Measurements from ENCODE around the gene PROCR. TPM values are rescaled to one million over a fixed set of nuclear protein-coding genes. Genes with fewer than 3 reads are reported as not detected.
"Not testable (repeated sequence)": the region's sequence is repeated elsewhere in the genome, so short reads cannot be mapped to it uniquely, and the experiment has no call there.

PROCR gene
- total RNA-seq, 1 donor from 2014 or later = 241 TPM

- TF ChIP-seq CTCF (IDR thresholded peaks at IDR 0.05) = no peak
- no peak for DNase-seq (ENCODE audit: low spot score in 2 of 2)
- intact Hi-C loops (cut with DNase I) = loop anchor here (1.0 to 5.0 kb wide), 2 partner anchors 64 to 303 kb away; no protein-coding TSS in a partner anchor
These were observed 27.2 kb upstream of the PROCR start for GRCh38 chr20:35144694-35145093.

GRCh38 chr20:35145141-35145564, 26.7 kb upstream of the PROCR start:
- no peak for DNase-seq (ENCODE audit: low spot score in 2 of 2)
- Histone ChIP-seq H3K27me3 (no peaks in the 10 kb centered on the region), H3K36me3 (peaks cover 21 to 37% of the 10 kb centered on the region in 2 donors), H3K4me1 (peaks cover 0 to 12% of the 10 kb centered on the region in 2 donors), H3K27ac (peak overlapping the region in 1 of 2 donors; percentile 36), H3K9me3 (no peaks in the 10 kb centered on the region), H3K4me3 (no peak overlapping the region)
- intact Hi-C loops (cut with DNase I) = loop anchor here (1.0 to 5.0 kb wide), 2 partner anchors 63 to 302 kb away; no protein-coding TSS in a partner anchor
- peak; percentile 16 to 68 (median 40) for TF ChIP-seq CTCF (IDR thresholded peaks at IDR 0.05)

More at GRCh38 chr20:35144694-35145093, 27.2 kb upstream of the PROCR start:
- Histone ChIP-seq H3K9me3 (no peaks in the 10 kb centered on the region), H3K4me1 (peaks cover 0 to 12% of the 10 kb centered on the region in 2 donors), H3K27ac (no peak overlapping the region), H3K4me3 (no peak overlapping the region), H3K36me3 (peaks cover 24 to 41% of the 10 kb centered on the region in 2 donors), H3K27me3 (no peaks in the 10 kb centered on the region)

- no peak for DNase-seq (ENCODE audit: low spot score in 2 of 2)
These were observed 25.5 kb upstream of the PROCR start for GRCh38 chr20:35146299-35146919.

GRCh38 chr20:35146920-35147574, 24.8 kb upstream of the PROCR start, which contains the start of gene EDEM2:
EDEM2 (minus strand) TSS chr20:35147336; CDS start chr20:35147258, 78 bp downstream.
- intact Hi-C loops (cut with DNase I) = loop anchor here (2.0 to 5.0 kb wide), 4 partner anchors 54 to 300 kb away; partner anchors contain the start of genes MMP24OS and TRPC4AP
- Histone ChIP-seq H3K27me3 (no peaks in the 10 kb centered on the region), H3K36me3 (peaks cover 4 to 22% of the 10 kb centered on the region in 2 donors), H3K27ac (peak within 1 kb of the TSS; percentile 61 to 70), H3K9me3 (no peaks in the 10 kb centered on the region), H3K4me3 (peak within 1 kb of the TSS; percentile 63 to 64), H3K4me1 (peaks cover 0 to 12% of the 10 kb centered on the region in 2 donors)
- peak; percentile 73 to 96 for DNase-seq (ENCODE audit: low spot score in 2 of 2)
- no peak for TF ChIP-seq CTCF (IDR thresholded peaks at IDR 0.05)

More at GRCh38 chr20:35146299-35146919, 25.5 kb upstream of the PROCR start:
- Histone ChIP-seq H3K36me3 (peaks cover 11 to 29% of the 10 kb centered on the region in 2 donors), H3K4me1 (peaks cover 0 to 12% of the 10 kb centered on the region in 2 donors), H3K27me3 (no peaks in the 10 kb centered on the region), H3K4me3 (peak overlapping the region; percentile 63 to 64), H3K27ac (peak overlapping the region; percentile 61 to 70), H3K9me3 (no peaks in the 10 kb centered on the region)
- intact Hi-C loops (cut with DNase I) = loop anchor here (2.0 to 5.0 kb wide), 4 partner anchors 54 to 301 kb away; partner anchors contain the start of genes MMP24OS and TRPC4AP
- no peak for TF ChIP-seq CTCF (IDR thresholded peaks at IDR 0.05)

GRCh38 chr20:35147575-35148071, 24.2 kb upstream of the PROCR start:
- intact Hi-C loops (cut with DNase I) = loop anchor here (2.0 to 5.0 kb wide), 4 partner anchors 55 to 300 kb away; partner anchors contain the start of genes MMP24OS and TRPC4AP
- H3K27me3 ChIP-seq; H3K9me3 ChIP-seq; DNase-seq (ENCODE audit: low spot score in 2 of 2): not testable (repeated sequence)
- peak overlapping the region; percentile 11 to 61 for H3K27ac ChIP-seq
- H3K4me1 ChIP-seq = peaks cover 0 to 12% of the 10 kb centered on the region in 2 donors
- peak overlapping the region; percentile 63 to 64 for H3K4me3 ChIP-seq
- peaks cover 0 to 17% of the 10 kb centered on the region in 2 donors for H3K36me3 ChIP-seq

Data from ascending aorta (tissue), 2 donors.